Measurements from ENCODE around the gene NXF1. TPM values are rescaled to one million over a fixed set of nuclear protein-coding genes. Genes with fewer than 3 reads are reported as not detected.

Gene NXF1
- total and polyA plus RNA-seq, 10 of the 15 experiments (the other 5 are each of a cell fraction or from before 2014, with no cell fraction given): 20.7 to 84.9 (median 40.6) TPM

- no peak for TF ChIP-seq ATF2 (IDR thresholded peaks at IDR 0.05; ENCODE audit: low read length)
- no peak for TF ChIP-seq BACH1 (IDR thresholded peaks at IDR 0.05; ENCODE audit: borderline replicate concordance)
- TF ChIP-seq PAX8 (IDR thresholded peaks at IDR 0.05): no peak
- TF ChIP-seq ZBED1 (IDR thresholded peaks at IDR 0.05; ENCODE audit: borderline replicate concordance): no peak
- no peak; the same call in 2 of the 3 replicates for TF ChIP-seq POU2F2 (IDR thresholded peaks at IDR 0.05; ENCODE audit: borderline replicate concordance, low read depth, low read length)
- TF ChIP-seq MTA3 (IDR thresholded peaks at IDR 0.05; ENCODE audit: borderline replicate concordance, low read length): no peak
- TF ChIP-seq CREB1 (IDR thresholded peaks at IDR 0.05; ENCODE audit: low read depth): 0 out of 2 replicates have a peak, but pooled peaks have one; percentile 47
- no peak for TF ChIP-seq POLR2AphosphoS5 (IDR thresholded peaks at IDR 0.05; ENCODE audit: low read length)
- no peak for TF ChIP-seq HDAC2 (IDR thresholded peaks at IDR 0.05)
- no peak for TF ChIP-seq FOS (IDR thresholded peaks at IDR 0.05; ENCODE audit: borderline replicate concordance, extremely low read depth, insufficient read length)
- TF ChIP-seq ZNF384 (IDR thresholded peaks at IDR 0.05; ENCODE audit: borderline replicate concordance, low read depth, low read length): no peak
- peak; percentile 22; the same call in 1 of the 2 replicates for TF ChIP-seq SIN3A (IDR thresholded peaks at IDR 0.05; ENCODE audit: low read depth, low read length)
- TF ChIP-seq RBBP5 (conservative IDR thresholded peaks at IDR 0.05): no peak
- TF ChIP-seq TARDBP (IDR thresholded peaks at IDR 0.05; ENCODE audit: borderline replicate concordance): no peak
- no peak for TF ChIP-seq SKIL (IDR thresholded peaks at IDR 0.05; ENCODE audit: low read depth, poor library complexity, severe bottlenecking)
- no peak for TF ChIP-seq SRF (IDR thresholded peaks at IDR 0.05; ENCODE audit: low read depth in 2 of 2, low read length in 2 of 2)
- 0 out of 2 replicates have a peak, but pooled peaks have one; percentile 29 for TF ChIP-seq TCF12 (IDR thresholded peaks at IDR 0.05; ENCODE audit: low read depth, low read length)
- TF ChIP-seq ZNF622 (IDR thresholded peaks at IDR 0.05): no peak
- no peak for TF ChIP-seq JUND (IDR thresholded peaks at IDR 0.05; ENCODE audit: low read depth, low read length)
- TF ChIP-seq IRF4 (IDR thresholded peaks at IDR 0.05; ENCODE audit: low read depth, low read length): no peak
- TF ChIP-seq ESRRA (IDR thresholded peaks at IDR 0.05; ENCODE audit: low read length): no peak
- TF ChIP-seq HSF1 (IDR thresholded peaks at IDR 0.05; ENCODE audit: low read depth, low read length): no peak
- TF ChIP-seq ZBTB11 (CRISPR knock-in tag; IDR thresholded peaks at IDR 0.05): no peak
- TF ChIP-seq RAD21 (IDR thresholded peaks at IDR 0.05; ENCODE audit: insufficient read depth, low read depth, low read length): peak; percentile 63
Observed at GRCh38 chr11:62786318-62787004, 18.8 kb downstream of the NXF1 start (continued).
